GM21528 (cell line): ENCODE measurements around the gene CRAMP1.

Source experiments
- ATAC-seq: cut with Tn5 transposase; IDR thresholded peaks from one replicate; pipeline ENCODE4 v1.9.1; 2021; ENCODE audit warnings: mild to moderate bottlenecking, moderate library complexity; ENCODE audit not compliant: unreplicated experiment, low FRiP score

The CRAMP1 gene

DNA sequence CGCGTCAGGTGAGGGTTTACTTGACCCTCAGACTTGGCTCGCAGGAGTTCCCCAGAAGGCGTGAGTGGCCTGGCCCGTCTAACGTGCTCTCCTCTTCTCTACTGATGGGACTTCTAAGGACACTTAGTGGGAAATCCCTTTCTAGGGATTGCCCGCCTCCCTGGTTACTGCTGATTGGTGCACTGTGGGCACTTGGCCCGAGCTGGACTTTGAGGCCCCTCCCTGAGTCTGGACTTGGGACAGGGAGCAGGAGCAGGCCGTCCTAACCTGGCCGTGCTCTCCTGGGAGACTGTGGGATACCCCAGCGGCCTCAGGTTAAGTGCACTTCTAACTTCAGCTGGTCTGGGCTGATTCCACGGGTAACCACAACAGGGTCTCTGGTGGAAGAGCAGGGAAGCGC lies 15.0 kb upstream of the CRAMP1 start:
- no peak for ATAC-seq

DNA sequence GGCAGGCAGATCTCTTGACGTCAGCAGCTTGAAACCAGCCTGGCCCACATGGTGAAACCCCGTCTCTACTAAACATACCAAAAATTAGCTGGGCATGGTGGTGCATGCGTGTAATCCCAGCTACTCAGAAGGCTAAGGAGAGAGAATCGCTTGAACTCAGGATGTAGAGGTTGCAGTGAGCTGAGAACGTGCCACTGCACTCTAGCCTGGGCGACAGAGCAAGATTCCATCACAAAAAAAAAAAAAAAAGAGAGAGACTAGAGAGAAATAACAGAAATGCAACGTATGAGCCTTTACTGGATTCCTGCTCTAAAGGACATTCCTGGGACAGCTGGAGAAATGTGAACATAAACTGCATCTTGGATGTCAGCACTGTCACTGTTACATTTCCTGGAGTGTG lies 11.1 kb upstream of the CRAMP1 start:
- ATAC-seq: no peak

DNA sequence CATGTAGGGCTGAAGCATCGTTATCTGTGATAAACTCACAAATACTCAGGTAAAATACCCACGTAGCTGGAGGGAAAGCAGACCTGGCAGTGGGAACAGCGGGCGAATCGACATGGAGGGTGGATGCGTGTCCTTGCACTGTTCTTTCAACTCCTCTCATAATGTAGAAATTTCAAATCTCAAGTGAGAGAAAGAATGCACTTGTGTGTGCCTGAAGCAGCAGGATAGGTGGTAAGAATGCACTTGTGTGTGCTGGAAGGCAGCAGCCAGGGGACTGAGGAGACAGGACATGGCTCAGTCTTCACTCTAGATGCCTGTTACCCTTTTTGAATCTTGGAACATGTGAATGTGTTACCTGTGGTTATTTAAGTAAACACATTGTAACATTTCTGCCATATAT lies 10.7 kb upstream of the CRAMP1 start:
- ATAC-seq: no peak

DNA sequence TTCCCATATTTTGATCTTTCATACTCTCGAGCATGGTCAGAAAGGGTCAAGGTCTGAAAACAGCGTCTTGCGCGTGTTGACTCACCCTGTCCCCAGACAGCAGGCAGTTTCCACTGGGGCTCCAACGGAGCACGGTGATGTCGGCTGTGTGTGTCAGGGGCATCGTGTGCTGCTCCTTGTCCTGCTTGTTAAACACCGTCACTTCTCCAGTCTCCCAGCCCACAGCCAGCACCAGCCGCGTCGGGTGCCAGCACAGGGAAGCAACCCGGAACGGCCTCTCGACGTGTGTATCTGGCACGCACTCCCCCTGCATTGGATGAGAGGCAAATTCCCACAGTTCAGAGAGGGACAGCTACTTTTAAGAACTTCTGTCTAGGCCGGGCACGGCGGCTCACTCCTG lies 9.9 kb upstream of the CRAMP1 start:
- ATAC-seq: no peak

DNA sequence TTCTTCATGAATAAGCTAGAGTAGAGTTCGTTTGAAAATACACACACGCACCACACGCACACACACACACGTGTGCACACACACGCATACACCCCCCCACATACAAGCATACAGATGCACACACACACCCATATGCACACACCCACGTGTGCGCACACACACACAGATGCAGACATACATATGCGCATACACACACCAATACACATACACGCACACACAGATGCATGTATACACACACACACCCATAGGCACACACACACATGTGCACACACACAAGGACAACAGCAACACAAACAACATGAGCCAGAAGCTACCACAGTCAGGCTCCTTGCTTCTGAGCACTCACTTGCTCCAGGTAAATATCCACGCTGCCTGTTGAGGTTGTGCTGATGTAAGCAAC lies 5.4 kb upstream of the CRAMP1 start:
- no peak for ATAC-seq

DNA sequence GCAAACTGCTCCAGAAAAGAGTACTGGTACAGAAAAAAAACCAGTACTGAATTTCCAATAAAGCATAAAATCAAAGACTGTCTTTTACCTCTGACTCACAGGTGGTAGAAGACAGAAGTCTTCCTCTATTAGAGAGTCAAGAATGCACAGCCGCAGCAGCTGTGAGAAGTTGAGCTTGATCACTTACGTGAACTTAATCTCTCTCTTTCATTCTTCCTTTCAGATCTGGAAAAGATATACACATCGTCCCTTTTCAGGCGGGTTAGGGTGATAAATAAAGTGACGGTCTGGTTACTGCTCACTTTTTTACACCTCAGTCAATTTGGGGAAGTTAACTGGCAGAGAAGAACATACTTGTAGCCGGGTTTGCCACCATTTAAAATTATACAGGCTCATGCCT lies 4.2 kb upstream of the CRAMP1 start:
- ATAC-seq: no peak

DNA sequence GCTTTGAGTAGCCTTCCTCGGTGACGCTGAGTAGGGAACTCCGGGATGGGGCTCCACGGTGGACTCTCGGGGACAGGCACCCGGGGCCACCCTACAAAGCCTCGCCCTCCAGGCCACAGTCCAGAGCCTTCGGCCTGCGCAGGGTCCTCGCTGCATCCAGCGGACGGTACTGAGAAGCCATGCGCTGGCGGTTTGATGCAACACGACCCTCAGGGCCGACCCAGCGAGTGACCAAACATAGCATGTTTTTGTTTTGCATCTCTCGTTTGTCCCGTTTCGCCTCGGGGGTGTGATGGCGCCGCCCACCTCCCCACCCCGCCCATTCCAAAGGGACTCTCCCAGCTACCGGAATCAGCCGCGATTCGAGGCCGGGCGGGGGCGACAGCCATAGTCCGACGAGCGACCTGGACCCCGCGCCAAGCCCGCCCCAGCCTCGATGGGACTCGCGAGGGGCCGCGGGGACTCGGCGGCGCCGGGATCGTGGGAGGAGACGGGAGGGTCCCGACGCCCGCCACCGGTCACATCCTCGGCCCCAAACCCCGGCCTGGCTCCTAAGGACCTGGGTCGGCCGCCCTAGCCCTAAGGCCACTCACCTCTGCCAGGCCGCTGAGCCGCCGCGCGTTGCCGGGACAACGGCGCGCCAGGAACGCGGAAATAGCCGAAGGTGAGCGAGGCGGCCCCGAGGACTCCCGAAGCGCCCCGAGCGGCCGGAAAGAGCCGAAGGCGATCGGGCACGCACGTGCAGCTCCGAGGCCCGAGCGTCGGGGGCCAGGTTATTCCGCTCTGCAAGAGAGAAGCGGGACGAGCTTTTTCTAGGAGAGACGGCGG lies 1.9 kb upstream of the CRAMP1 start:
- peak; percentile 38 for ATAC-seq

DNA sequence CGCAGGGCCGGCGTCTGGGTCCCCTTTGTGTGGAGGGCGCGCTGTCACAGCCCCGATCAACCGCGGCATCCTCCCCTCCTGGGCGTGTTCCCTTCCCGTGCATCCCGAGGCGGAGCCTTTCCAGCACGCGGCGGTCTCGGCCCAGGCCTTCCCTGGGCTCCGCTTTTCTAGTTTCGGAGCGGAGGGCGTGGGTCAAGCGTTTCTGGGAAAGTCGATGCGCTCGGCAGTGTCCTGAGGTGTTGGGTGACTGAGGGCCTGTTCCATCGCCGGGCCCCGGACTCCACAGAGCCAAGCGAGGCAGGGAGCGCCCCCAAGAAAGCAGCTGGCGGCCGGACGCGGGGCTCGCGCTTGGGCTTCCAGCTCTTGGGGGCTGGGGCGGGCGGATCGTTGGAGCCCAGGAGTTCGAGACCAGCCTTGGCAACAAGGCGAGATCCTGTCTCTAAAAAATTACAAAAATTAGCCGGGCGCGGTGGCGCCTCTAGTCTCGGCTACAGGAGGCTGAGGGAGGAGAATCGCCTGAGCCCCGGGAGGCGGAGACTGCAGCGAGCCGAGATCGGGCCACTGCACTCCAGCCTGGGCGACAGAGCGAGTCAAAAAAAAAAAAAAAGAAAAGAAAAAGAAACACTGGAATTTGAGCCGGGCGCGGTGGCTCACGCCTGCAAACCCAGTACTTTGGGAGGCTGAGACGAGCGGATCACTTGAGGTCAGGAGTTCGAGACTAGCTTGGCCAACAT lies 1.1 kb upstream of the CRAMP1 start:
- peak; percentile 6 for ATAC-seq

DNA sequence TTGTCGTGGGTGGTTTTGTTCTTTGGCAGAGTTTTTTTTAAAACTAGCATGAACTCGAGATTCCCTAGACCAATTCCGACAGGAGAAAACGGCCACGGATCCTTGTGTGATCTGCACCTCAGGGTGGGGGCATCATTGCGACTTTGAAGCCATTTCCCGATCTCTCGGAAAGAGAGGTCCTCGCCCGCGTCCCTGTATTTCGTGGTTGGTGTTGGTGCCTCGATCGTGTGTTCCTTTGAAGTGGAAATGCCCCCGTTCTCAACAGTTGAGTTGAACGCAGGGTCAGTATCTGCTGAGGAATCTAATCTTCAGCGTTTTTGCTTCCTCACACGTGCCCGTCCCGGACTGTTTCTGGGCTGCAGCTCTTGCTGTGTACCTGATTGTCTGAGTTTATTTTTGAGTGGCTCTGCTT lies 1.1 kb downstream of the CRAMP1 start:
- no peak for ATAC-seq

DNA sequence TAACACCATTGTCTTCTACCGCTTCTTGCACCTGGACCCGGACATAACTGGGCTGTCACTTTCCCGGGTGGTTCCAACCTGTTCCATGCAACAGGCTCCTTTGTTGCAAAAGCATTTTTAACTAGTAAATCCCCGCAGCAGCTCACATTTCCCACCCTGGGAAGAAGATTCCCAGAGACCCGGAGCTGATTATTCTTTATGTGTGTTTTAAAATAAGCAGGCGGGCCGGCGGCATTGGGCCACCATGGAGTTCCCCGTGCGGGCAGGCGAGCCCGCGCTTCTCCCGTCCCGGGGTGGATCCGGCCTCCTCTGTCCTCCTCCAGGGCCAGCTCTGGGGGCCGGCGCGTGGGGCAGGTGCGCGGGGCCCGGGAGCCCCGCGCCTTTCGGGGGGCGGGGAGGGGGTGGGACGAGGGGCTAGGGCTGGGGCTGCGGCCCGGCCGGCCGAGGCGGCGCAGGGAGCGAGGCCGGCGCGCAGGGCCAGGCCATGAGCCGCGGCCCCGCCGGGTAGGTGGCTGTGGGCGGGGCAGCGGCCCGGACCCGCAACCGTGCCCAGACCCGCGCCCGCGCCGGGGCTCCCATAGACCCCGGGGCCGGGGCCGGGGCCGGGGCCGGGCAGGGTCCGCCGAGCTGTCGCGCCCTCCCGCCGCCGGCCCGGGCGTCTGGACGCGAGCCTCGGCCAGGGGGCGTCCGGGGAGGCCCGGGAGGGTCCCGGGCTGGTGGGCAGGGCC lies 1.7 kb downstream of the CRAMP1 start:
- no peak for ATAC-seq

DNA sequence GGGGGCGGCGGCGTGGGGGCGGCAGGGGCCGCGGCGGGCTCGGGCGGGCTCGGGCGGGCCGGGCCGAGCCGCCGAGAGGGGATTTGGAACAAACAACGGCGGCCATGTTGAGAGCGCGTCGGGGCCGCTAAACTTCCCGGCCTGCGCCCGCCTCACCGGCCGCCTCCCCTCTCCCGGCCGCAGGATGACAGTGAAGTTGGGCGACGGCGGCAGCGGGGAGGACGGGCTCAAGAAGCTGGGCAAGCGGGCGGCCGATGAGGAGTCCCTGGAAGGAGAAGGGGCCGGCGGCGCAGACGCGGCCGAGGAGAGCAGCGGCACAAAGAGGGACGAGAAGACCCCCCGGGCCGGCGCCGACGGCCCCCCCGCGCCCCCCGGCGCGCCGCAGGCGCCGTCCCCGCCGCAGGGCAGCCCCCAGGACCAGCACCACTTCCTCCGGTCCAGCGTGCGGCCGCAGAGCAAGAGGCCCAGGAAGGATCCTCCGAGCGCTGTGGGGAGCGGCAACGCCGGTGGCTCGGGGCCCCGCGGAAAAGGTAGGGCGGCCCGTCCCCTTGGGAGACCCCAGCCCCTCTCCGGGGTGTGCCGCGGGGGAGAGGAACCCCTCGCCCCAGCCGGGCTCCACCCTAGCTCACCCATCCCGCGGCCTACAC lies 2.4 kb downstream of the CRAMP1 start:
- no peak for ATAC-seq

DNA sequence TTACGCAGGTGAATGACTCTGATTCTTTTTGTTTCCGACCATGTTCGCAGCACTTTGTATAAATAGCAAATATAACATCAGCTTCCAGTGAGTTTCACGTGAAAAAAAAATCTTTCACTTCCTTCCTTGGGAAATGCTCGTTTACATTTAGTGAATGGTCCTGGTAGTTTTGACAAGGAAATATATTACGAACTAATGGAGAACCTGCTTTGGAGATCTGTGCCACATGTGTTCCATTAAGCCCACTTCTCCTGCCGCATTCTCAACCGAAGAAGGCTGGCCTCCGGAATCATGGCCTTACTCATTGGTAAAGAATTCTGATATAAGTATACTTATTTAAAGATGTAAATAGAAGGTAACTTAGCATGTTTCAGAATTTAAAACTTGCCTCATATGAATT lies 3.6 kb downstream of the CRAMP1 start:
- ATAC-seq: no peak

DNA sequence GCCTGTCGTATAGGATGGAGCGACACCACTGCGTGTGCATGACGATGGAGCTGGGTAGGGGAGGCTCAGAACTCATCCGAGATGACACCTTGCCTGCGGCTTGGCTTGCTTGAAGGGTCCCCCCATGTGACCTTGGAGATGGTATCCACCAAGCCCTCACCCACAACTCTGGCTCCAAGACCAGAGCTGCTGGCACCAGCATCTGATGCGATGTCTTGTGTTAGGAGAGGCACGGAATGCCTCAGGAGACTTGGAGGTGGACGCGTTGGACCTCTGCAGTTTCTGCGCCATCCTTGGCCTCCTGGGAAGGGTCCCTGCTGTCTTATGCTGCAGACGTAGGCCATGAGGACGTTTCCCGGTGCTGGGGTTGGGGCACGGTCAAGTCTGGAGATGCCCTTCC lies 7.8 kb downstream of the CRAMP1 start:
- no peak for ATAC-seq

DNA sequence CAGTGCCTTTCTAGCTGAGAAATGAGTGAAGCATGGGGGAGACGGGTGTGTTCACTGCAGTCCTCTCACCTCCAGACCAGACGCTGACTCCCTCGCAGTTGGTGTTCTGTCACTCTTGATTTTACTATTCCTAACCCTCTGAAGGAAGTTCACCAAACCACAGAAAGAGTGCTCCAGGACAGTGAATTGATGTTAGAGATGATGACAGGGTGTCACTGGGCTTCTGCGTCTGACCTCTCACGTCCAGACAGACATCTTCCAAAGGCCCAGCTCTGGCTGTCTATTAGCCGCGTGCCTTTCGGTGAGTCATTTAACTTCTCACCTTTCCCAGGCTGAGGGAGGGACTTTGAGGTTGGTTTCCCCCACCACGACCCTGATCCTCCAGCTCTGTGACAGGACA lies 8.2 kb downstream of the CRAMP1 start:
- ATAC-seq: no peak

DNA sequence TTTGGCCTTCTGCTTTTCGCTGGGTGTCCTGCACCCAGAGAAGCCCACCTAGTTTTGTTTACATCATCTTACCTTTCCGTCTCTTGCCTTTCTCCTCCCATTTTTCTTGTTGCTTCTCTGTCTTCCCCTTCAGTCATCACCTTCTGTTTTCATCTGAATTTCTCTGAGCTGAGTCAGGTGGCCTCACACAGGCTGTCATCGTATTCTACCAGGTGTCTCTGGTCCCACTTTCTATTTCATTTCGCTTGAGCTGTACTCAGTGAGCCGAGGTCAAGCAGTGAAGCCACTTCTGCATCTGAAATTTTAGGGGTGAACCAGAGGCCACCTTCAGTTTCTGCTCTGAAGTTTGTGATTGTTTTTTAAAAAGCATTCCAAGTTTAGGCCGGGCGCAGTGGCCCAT lies 9.7 kb downstream of the CRAMP1 start:
- ATAC-seq: no peak

DNA sequence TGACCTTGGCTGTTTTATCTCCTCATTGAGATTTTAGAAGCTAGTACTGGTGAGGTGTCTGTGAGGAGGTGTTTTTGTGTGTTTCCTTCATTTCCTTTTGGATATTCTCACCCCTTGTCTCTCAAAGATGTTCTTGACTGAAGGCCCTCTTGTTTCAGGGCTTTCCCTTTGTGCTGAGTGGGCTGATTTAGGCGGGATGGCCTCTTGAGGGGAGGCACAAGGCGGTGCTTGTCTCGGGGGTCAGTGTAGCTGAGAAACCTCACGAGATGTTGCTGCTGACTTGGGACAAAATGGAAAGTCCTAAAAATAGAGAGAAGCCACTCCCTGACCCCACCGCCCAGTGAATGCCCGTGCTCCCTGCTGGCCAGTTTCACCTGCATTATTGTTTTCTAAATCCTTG lies 14.2 kb downstream of the CRAMP1 start:
- ATAC-seq: no peak

DNA sequence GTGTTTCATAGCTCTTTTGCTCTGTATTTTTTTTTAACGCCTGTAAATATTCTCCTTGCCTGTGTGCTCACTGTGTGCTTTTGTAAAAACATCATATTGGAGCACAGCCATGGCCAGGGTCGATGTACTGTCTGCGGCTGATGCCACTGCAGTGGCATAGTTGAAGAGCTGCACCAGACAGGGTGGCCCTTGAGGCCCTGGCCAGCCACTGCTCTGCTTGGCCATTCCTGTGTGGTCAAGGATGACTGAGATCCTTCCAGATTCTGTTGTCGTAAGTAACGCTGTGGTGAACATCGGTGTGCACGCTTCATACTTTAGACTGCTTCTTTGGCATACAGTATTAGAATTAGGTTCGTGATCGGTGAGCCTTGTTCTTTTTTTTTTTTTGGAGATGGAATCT lies 14.6 kb downstream of the CRAMP1 start:
- no peak for ATAC-seq

DNA sequence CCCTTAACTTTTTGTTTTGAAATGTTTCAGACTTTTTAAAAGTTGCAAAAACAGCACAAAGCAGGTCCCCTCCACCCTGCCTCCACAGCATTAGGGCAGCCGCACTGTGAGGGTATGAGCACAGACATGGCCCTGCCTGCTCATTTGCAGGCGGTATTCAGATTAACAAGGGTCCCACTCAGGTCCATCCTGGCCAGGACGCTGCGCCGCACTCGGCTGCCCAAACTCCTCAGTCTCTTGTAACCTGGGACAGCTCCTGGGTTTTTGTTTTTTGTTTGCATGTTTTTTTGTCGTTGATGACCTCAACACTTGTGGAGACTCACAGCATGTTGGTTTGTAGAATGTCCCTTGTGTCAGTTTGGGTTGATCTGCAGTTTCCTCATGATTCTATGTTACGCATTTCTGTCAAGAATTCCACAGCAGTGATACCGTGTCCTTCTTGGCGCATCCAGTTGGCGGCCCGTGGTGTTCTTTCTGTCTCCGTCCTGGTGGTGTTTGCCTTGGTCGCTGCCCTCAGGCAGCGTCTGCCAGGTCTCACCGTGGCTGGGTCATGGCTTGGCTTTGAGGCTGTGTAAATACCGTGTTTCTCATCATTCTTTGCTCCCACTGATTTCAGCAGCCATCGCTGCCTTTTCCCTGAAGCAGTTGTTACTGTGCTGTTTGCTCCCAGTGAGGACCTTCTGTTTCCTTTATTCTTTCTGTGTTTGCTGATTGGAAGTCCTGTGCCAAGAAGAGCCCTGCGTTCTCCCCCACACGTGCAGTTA lies 18.5 kb downstream of the CRAMP1 start:
- no peak for ATAC-seq

DNA sequence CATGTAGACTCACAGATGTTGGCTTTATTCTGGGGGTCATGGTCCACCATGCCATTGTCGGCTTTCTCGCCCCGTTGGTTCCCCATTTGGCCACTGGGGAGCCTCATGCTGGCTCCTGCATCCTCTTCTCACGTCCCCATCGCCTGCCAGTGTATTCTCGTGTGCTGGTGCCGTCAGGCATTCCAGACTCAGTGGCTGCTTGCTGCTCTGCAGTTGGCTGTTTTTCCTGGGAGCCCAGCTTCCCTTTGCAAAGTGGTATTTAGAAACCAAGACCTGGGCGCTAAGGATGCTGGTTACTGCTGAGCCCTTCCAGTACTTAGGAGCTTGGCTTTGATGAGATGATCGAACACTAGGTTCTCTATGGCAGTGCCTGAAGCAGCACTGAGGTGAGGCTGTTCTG lies 19.1 kb downstream of the CRAMP1 start:
- no peak for ATAC-seq

DNA sequence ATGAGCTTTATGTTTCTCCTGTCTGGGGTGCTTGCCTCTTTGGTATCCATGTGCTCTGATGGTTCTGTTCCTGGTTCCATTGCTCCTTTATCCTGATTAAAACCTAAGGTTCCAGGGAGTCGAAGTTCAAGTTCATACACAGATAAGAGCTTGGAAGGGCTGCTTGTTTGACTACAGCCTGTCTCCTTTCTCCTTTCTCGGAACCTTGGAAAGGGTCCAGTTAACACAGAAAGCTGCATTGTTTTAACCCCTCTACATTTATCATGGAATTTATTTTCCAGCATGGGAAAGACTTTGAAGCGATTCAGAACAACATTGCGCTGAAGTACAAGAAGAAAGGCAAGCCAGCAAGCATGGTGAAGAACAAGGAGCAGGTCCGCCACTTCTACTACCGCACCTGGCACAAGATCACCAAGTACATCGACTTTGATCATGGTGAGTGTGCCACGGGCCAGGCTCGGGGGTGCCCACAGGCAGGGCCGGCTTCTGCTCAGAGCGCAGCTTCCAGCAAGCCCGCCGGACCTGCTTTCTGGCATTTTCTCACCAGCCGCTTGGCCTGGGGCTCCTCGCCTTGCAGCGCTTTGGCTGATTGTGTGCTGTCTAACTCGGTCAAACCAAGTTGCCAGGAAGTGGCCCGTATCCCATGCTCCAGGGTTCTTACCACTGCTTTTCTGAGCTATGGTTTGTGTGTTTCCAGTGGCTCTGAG lies 19.9 kb downstream of the CRAMP1 start:
- no peak for ATAC-seq
